GM18858 (cell line): Measurements from ENCODE around the gene FAU.
"Not testable (repeated sequence)": the region's sequence is repeated elsewhere in the genome, so short reads cannot be mapped to it uniquely, and the experiment has no call there.

Experiments
- ATAC-seq: cut with Tn5 transposase; IDR thresholded peaks from one replicate; pipeline ENCODE4 v1.9.1; 2021; ENCODE audit not compliant: unreplicated experiment

FAU gene

DNA sequence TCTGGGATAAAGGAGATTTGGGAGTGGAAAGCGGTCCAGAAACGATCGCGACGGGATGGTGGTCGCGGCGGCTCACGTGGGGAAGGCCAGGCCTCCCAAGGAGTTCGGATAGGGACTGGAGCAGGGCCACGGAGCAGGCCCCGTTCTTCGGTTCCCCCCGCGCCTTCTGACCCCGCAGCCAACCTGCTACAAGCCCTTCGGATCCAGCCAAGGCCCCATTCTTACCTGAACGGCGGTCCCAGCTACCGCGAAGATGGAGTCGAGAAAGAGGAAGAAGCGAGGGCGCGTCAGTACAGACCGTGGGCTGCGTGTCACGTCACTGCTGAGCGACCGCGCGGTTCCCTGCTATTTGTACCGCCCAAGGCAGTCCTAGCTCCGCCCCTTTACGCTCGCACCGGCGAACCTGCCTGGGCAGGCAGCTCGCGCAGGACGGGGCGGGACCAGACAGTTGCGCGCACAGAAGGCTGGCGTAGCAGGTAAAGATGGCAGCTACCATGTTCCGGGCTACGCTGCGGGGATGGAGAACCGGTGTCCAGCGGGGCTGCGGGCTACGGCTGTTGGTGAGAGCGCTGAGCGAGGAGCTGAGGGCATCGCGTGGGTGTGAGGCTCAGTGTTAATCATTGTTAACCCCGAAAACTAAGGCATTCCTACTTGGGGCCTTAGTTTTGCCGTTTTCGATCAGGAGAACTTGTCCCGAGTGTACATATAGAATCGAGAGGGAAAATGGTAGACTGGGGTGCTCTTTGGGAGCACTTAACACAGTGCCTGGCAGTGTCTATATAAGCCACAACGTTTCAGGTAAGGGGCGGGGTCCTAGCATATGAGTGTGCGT lies at the start of gene FAU, which contains the start of gene MRPL49:
TSS of gene FAU (minus strand) at position 270 of the 832 bp plus-strand sequence. CDS start 321 bp downstream, outside the sequence.
TSS of gene MRPL49 (plus strand) at position 457 of the 832 bp plus-strand sequence. CDS start at position 483, 26 bp downstream.
- peak; percentile 58 for ATAC-seq

- no peak for ATAC-seq
Measured at GRCh38 chr11:65170058-65170534, 48.2 kb upstream of the FAU start, which contains the start of gene SPDYC. Gene SPDYC (plus strand): TSS chr11:65170233. CDS start chr11:65171358, 1,125 bp downstream.

- no peak for ATAC-seq
Measured at GRCh38 chr11:65169164-65169641, 47.3 kb upstream of the FAU start.

DNA sequence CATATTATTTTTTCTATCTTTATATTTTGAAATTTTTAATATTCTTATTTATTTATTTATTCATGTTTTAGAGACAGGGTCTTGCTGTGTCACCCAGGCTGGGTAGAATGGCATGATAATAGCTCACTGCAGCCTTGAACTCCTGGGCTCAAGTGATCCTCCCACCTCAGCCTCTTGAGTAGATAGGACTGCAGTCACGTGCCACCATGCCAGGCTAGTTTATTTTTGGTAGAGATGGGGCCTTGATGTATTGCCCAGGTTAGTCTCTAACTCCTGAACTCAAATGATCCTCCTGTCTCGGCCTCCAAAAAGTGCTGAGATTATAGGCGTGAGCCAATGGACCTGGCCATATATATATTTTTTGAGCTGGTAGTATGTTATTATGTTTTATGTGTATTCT lies 45.7 kb upstream of the FAU start:
- ATAC-seq = no peak

DNA sequence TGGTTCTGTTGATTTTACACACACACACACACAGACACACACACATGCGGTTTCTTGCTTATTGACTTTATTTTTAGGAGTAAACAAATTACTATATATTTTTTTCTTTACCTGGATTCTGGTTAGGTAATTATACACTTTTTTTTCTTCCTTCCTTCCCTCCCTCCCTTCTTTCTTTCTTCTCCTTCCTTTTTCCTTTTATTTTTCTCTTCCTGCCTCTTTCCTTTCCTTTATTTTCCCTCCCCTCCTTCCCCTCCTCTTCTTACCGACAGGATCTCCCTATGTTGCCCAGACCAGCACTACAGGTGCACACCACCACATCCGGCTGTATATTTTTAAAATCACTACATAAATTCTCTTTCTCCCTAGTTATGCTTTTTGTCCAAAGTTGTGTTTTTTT lies 45.0 kb upstream of the FAU start:
- no peak for ATAC-seq

GRCh38 chr11:65165410-65166317 lies 43.7 kb upstream of the FAU start:
- no peak for ATAC-seq

DNA sequence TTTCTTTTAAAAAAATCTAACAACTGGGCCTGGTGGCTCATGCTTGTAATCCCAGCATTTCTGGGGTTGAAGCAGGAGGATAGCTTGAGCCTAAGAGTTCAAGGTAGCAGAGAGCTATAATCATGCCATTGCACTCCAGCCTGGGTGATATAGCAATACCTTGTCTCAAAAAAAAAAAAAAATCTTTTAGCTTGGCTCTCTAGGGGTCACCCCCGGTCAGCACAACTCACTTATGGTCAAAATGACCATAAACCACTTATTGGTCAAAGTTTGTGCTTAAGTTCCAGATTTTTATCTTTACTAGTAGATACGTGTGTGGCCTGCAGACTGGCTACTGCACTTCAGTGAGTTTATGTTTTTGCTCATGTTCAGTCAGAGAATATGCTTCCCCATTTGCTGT lies 41.8 kb upstream of the FAU start:
- no peak for ATAC-seq

- ATAC-seq = no peak
Measured at GRCh38 chr11:65160643-65161042, 38.7 kb upstream of the FAU start.

- no peak for ATAC-seq
Measured at GRCh38 chr11:65159012-65159411, 37.1 kb upstream of the FAU start.

DNA sequence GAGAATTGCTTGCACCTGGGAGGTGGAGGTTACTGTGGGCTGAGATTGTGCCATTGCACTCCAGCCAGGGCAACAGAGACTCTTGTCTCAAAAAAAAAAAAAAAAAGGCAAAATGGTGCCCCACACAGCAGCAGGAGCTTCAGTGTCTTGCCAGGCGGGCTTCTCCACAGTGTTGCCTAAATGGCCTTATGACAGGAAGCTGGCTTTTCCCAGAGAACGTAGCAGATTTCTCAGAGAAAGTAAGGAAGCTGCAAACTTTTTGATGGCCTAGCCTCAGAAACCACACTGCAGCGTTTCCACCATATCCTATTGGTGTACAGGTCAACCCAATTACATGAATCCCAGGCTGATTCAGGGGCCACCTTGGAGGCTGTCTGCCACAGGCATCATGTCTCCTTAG lies 35.4 kb upstream of the FAU start:
- no peak for ATAC-seq

DNA sequence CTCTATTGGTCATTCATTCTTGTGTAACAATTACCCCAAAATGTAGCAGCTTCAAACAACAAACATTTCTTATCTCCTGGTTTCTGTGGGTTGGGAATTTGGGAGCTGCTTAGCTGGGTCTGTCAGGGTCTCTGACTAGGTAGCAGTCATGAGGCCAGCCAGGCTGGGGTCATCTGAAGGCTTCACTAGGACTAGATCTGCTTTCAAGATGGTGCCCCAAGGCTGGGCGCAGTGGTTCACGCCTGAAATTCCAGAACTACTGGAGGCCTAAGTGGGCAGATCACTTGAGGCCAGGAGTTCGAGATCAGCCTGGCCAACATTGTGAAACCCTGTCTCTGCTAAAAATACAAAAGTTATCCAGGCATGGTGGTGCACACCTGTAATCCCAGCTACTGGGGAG lies 35.0 kb upstream of the FAU start:
- ATAC-seq = no peak

DNA sequence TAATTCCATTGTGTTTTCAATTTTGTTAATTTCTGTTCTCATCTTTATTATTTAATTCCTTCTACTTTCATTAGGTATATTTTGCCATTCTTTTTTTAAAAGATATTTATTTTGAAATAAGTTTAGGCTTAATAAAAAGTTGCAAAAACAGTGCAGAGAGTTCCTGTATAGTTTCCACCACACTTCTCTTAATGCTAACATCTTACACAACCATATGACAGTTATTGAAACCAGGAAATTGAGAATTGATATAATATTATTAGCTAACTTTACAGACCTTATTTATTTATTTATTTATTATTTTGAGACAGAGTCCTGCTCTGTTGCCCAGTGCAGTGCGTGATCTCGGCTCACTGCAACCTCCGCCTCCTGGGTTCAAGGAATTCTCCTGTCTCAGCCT lies 34.3 kb upstream of the FAU start:
- no peak for ATAC-seq

DNA sequence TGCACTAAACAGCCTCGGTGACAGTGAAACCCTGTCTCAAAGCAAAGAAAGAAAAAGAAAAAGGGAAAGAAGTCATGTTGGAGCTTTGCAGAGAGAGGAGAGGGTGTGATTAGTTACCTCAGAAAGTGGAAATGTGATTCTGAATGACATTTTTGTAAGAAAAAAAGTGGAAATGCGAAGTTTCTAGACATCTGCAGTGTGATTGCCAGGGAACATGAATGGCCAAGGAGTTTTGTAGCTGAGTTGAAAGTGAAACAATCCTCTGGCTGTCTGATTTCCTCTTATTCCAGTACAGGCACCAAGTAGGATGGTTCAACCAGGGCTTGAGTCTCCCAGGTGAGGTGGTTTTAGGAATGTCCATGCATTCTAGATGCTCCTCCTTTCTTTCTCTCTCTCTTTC lies 30.2 kb upstream of the FAU start:
- ATAC-seq = no peak

DNA sequence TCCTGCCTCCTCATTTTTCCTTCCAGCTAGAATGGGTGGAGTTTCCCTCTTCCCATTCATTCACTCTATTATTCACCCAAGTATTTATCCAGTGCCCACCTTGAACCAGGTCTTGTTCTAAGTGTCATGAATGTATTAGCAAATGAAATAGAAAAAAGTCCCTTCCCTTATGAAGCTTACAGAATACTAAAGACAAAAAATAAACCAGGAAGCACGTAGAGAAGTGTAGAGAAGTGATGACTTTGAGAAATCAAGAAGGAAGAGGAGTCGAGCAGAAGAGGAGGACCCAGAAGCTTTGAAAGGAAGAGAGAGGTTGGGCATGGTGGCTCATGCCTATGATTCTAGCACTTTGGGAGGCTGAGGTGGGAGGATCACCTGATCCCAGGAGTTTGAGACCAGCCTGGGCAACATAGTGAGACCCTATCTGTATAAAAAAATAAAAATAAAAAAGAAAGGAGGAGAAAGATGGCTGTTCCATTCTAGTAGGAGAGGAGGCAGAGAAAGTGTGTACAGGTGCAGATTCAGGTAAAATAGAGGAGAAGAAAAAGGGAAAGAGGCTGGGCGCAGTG lies 29.5 kb upstream of the FAU start:
- no peak for ATAC-seq

GRCh38 chr11:65150509-65151299 lies 28.8 kb upstream of the FAU start:
- no peak for ATAC-seq

DNA sequence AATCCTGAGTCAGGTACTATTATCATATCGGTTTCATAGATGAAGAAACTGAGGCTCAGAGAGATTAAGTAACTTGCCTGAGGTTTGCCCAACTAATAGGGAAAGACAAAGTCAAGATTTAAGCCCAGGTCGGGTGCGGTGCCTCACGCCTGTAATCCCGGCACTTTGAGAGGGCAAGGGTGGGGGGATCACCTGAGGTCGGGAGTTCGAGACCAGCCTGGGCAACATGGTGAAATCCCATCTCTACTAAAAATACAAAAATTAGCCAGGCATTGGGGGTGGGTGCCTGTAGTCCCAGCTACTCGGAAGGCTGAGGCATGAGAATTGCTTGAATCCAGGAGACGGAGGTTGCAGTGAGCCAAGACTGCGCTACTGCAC lies 28.2 kb upstream of the FAU start:
- ATAC-seq = not testable (repeated sequence)

- no peak for ATAC-seq
Measured at GRCh38 chr11:65148657-65149056, 26.7 kb upstream of the FAU start.

- no peak for ATAC-seq
Measured at GRCh38 chr11:65147352-65148075, 25.6 kb upstream of the FAU start.

- no peak for ATAC-seq
Measured at GRCh38 chr11:65141896-65142494, 20.1 kb upstream of the FAU start.
